ENCODE results near the gene SMCR8.

DNA sequence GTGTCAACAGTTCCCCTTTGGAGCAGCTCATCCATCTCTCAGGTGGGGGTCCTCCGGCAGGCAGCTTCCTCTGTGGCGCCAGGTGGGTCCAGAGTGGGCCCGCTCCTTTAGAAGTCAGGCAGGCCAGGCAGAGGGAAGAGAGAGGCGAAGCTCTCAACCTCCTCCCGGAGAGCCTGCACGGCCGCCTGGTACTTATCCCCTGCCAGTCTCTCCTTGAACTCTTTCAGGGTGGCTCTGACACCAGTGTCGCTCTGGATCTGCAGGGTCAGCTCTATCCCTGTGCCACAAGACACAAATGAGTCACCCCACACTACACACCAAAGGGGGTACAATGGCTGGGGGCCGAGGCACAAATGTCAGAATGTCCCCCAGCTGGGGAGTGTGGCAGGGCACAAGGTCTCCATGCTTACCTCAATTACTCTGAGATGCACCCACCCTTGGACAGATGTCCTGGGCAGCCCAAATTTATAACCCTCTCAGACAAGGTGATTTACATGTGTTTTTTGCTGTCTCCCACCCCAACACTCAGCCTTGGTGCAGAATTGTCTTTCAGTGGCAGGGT, 13.6 kb downstream of the SMCR8 start:
- TF ChIP-seq, protein P1, sequence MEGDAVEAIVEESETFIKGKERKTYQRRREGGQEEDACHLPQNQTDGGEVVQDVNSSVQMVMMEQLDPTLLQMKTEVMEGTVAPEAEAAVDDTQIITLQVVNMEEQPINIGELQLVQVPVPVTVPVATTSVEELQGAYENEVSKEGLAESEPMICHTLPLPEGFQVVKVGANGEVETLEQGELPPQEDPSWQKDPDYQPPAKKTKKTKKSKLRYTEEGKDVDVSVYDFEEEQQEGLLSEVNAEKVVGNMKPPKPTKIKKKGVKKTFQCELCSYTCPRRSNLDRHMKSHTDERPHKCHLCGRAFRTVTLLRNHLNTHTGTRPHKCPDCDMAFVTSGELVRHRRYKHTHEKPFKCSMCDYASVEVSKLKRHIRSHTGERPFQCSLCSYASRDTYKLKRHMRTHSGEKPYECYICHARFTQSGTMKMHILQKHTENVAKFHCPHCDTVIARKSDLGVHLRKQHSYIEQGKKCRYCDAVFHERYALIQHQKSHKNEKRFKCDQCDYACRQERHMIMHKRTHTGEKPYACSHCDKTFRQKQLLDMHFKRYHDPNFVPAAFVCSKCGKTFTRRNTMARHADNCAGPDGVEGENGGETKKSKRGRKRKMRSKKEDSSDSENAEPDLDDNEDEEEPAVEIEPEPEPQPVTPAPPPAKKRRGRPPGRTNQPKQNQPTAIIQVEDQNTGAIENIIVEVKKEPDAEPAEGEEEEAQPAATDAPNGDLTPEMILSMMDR (IDR thresholded peaks at IDR 0.05): no peak
- TF ChIP-seq NRF1 (IDR thresholded peaks at IDR 0.05; ENCODE audit: low read depth, low read length) (no peak), EZH2phosphoT487 (IDR thresholded peaks at IDR 0.05; ENCODE audit: borderline replicate concordance, low read depth) (no peak), POLR2AphosphoS5 (IDR thresholded peaks at IDR 0.05; ENCODE audit: low read depth, low read length) (no peak), TAF1 (IDR thresholded peaks at IDR 0.05; ENCODE audit: borderline replicate concordance, low read depth, low read length) (no peak)
- TF ChIP-seq, protein P2, sequence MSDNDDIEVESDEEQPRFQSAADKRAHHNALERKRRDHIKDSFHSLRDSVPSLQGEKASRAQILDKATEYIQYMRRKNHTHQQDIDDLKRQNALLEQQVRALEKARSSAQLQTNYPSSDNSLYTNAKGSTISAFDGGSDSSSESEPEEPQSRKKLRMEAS (IDR thresholded peaks at IDR 0.05; ENCODE audit: low read depth): no peak
- TF ChIP-seq, protein P3, sequence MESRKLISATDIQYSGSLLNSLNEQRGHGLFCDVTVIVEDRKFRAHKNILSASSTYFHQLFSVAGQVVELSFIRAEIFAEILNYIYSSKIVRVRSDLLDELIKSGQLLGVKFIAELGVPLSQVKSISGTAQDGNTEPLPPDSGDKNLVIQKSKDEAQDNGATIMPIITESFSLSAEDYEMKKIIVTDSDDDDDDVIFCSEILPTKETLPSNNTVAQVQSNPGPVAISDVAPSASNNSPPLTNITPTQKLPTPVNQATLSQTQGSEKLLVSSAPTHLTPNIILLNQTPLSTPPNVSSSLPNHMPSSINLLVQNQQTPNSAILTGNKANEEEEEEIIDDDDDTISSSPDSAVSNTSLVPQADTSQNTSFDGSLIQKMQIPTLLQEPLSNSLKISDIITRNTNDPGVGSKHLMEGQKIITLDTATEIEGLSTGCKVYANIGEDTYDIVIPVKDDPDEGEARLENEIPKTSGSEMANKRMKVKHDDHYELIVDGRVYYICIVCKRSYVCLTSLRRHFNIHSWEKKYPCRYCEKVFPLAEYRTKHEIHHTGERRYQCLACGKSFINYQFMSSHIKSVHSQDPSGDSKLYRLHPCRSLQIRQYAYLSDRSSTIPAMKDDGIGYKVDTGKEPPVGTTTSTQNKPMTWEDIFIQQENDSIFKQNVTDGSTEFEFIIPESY (IDR thresholded peaks at IDR 0.05; ENCODE audit: borderline replicate concordance, low read depth): no peak

Measured in SK-N-SH (cell line).